Activated CD8-positive, alpha-beta T cell treated with anti-CD3 and anti-CD28 coated beads for 36 hours (primary cell): Measurements from ENCODE around the gene ANAPC2. TPM values are rescaled to one million over a fixed set of nuclear protein-coding genes. Genes with fewer than 3 reads are reported as not detected.

ENCODE experiments used
- ATAC-seq: fragments of 200-7000 bp; cut with Tn5 transposase; one replicate; pipeline ENCODE4 v1.10.0; 2021; ENCODE audit warnings: mild to moderate bottlenecking, moderate library complexity
- CTCF ChIA-PET: fragments of 350-600 bp; sonication (Branson Sonifier 250); formaldehyde crosslinking; loops from one replicate; lab custom pipeline; 2021; ENCODE audit warnings: antibody characterized with exemption; lab: Charles Lee
- POLR2A ChIA-PET: fragments of 350-600 bp; sonication (Branson Sonifier 250); formaldehyde crosslinking; loops from one replicate; lab custom pipeline; 2021; ENCODE audit warnings: antibody characterized with exemption; lab: Charles Lee
- DNase-seq: peaks from one replicate; pipeline ENCODE4 v3.0.0-alpha.2; 2020
- H3K27ac Mint-ChIP-seq: one replicate; pipeline ENCODE4 v1.8.0; 2021; ENCODE audit warnings: mild to moderate bottlenecking, mixed read lengths
- H3K27me3 Mint-ChIP-seq: one replicate; pipeline ENCODE4 v1.8.0; 2021; ENCODE audit warnings: mixed read lengths
- H3K36me3 Mint-ChIP-seq: one replicate; pipeline ENCODE4 v1.8.0; 2021; ENCODE audit warnings: low read depth, mixed read lengths
- H3K4me1 Mint-ChIP-seq: one replicate; pipeline ENCODE4 v1.8.0; 2021; ENCODE audit warnings: low read depth, mixed read lengths
- H3K4me3 Mint-ChIP-seq: one replicate; pipeline ENCODE4 v1.8.0; 2021; ENCODE audit warnings: mild to moderate bottlenecking, moderate library complexity, mixed read lengths
- H3K9me3 Mint-ChIP-seq: one replicate; pipeline ENCODE4 v1.8.0; 2021; ENCODE audit warnings: mixed read lengths
- intact Hi-C: fragments of 100-400 bp; cut with micrococcal nuclease; formaldehyde crosslinking; loops from one replicate; pipeline ENCODE4 v1.10.0; 2022
- total RNA-seq, 2 experiments: library from RNA; stranded (reverse); gene quantifications; one replicate each; pipeline ENCODE4 v1.2.3, GENCODE V29; 2021
- TF ChIP-seq, protein P1 (sequence below): fragments of 200-600 bp; IDR thresholded peaks from one replicate; pipeline ENCODE4 v1.8.0; 2022; ENCODE audit warnings: antibody characterized with exemption, mild to moderate bottlenecking

The ANAPC2 gene
- total RNA-seq, 2 experiments from 2014 or later = 38.6 to 39.6 TPM

GRCh38 chr9:137212520-137212919 is 24.2 kb upstream of the ANAPC2 start:
- intact Hi-C loops = no loop called here
- ATAC-seq = no peak
- ChIA-PET CTCF (no interaction called here), POLR2A (interaction anchor here (0.9 to 1.7 kb wide), 2 partner anchors 10 to 29 kb away, joined by 3 to 6 read pairs; partner anchors contain the start of gene TUBB4B)
- H3K4me3 Mint-ChIP-seq = no peak overlapping the region
- DNase-seq = no peak
- H3K9me3 Mint-ChIP-seq = no peaks in the 10 kb centered on the region
- no peak overlapping the region for H3K27ac Mint-ChIP-seq
- peaks cover 3% of the 10 kb centered on the region for H3K4me1 Mint-ChIP-seq
- H3K36me3 Mint-ChIP-seq = peaks cover 10% of the 10 kb centered on the region
- TF ChIP-seq, protein P1, sequence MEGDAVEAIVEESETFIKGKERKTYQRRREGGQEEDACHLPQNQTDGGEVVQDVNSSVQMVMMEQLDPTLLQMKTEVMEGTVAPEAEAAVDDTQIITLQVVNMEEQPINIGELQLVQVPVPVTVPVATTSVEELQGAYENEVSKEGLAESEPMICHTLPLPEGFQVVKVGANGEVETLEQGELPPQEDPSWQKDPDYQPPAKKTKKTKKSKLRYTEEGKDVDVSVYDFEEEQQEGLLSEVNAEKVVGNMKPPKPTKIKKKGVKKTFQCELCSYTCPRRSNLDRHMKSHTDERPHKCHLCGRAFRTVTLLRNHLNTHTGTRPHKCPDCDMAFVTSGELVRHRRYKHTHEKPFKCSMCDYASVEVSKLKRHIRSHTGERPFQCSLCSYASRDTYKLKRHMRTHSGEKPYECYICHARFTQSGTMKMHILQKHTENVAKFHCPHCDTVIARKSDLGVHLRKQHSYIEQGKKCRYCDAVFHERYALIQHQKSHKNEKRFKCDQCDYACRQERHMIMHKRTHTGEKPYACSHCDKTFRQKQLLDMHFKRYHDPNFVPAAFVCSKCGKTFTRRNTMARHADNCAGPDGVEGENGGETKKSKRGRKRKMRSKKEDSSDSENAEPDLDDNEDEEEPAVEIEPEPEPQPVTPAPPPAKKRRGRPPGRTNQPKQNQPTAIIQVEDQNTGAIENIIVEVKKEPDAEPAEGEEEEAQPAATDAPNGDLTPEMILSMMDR = no peak
- H3K27me3 Mint-ChIP-seq = no peaks in the 10 kb centered on the region

DNA sequence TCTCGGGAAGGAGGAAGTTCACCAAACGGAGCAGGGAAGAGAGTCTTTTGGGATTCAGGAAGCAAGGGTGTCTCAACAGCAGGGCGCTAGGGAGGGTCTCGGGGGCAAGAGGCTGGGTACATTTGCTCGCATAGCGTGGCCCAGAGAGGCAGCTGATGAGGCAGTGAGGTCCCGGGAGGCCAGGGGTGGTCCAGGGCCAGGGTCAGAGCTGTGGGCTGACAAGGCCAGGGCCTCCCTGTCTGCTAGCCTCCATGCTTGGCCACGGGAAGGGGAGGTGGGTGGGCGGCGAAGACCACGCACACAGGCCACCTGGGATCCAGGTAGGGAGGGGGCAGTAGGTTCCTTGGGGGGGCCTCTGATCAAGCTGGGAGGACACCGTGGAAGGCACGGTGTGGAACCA is 23.2 kb upstream of the ANAPC2 start:
- Mint-ChIP-seq H3K36me3 (peaks cover 20% of the 10 kb centered on the region), H3K9me3 (no peaks in the 10 kb centered on the region), H3K4me3 (no peak overlapping the region), H3K27me3 (no peaks in the 10 kb centered on the region), H3K27ac (no peak overlapping the region), H3K4me1 (peaks cover 13% of the 10 kb centered on the region)
- intact Hi-C loops = no loop called here
- ATAC-seq (no peak), DNase-seq (no peak)
- POLR2A ChIA-PET = interaction anchor here (0.9 to 2.7 kb wide), 3 partner anchors 8 to 30 kb away, joined by 3 to 9 read pairs (median 6); partner anchors contain the start of gene TUBB4B
- CTCF ChIA-PET = no interaction called here
- TF ChIP-seq, protein P1 = no peak

DNA sequence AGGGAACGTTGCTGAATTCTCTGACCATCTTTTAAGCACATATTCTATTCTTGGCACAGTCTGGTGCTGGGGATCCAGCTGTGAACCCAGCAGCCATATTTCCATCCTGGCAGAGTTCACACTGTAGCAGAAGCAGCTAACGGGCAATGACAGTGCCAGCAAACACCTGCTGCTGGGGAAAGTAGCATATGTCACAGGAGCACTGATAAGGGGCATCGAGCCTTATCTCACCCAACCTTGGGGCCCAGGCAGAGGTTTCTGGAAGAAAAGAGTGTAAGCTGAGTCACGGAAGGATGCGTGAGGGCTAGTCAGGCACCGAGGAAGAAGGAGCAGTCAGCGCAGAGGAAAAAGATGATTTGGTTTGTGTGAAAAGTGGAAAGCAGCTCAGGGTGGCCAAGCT is 18.2 kb upstream of the ANAPC2 start:
- H3K9me3 Mint-ChIP-seq = no peaks in the 10 kb centered on the region
- no peaks in the 10 kb centered on the region for H3K27me3 Mint-ChIP-seq
- intact Hi-C loops = no loop called here
- H3K4me1 Mint-ChIP-seq = peaks cover 30% of the 10 kb centered on the region
- peak overlapping the region; percentile 93 for H3K4me3 Mint-ChIP-seq
- ATAC-seq (no peak), DNase-seq (no peak)
- ChIA-PET POLR2A (interaction anchor here (0.5 to 6.0 kb wide), 9 partner anchors 11 to 187 kb away, joined by 3 to 44 read pairs (median 4); partner anchors contain the start of genes ANAPC2, RNF208 and SSNA1), CTCF (interaction anchor here (1.2 to 3.9 kb wide), 4 partner anchors 17 to 34 kb away, joined by 3 to 15 read pairs (median 9); partner anchors contain the start of genes RNF224 and SSNA1)
- H3K36me3 Mint-ChIP-seq = peaks cover 21% of the 10 kb centered on the region
- H3K27ac Mint-ChIP-seq = peak overlapping the region; percentile 87
- TF ChIP-seq, protein P1 = no peak

DNA sequence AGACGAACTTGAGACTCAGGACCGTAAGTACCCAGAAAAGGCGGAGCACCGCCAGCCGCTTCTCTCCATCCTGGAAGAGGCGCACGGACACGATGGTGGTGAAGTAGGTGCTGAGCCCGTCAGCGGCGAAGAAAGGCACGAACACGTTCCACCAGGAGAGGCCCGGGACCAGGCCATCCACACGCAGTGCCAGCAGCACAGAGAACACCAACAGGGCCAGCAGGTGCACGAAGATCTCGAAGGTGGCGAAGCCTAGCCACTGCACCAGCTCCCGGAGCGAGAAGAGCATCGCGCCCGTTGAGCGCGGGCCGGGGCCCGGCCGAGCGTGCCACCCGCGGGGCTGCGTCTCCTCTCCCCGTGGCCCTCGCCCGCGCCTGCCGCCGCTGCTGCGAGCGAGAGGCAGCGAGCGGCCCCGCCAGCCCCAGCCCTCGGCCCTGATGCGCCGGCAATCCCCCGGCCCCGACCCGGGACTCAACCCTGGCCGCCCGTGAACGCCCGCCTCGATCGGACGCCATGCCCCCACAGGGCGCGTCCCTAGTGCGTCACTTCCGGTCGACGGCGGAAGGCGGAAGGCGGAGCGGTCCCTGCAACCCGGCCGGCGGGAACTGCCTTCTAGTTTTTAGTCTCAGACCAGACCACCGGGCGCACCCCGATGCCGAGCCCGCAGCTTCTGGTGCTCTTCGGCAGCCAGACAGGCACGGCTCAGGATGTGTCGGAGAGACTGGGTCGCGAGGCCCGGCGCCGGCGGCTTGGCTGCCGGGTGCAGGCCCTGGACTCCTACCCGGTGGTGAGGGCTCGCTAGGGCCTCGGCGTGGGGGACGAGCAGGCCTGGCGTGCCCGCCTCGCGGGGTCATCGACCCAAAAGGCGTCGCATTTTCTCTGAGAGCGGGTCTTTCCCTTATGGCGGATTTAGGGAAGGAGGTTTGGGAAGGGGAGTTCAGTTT is 17.0 kb upstream of the ANAPC2 start, which contains the start of the genes NDOR1 and TMEM203:
NDOR1 (plus strand) TSS at position 575 of the 944 bp plus-strand sequence; CDS start at position 653, 78 bp downstream.
TMEM203 (minus strand) TSS at position 523 of the 944 bp plus-strand sequence; CDS start at position 289, 234 bp downstream.
- Mint-ChIP-seq H3K27ac (peak within 1 kb of the TSS; percentile 93), H3K4me3 (peak within 1 kb of the TSS; percentile 93), H3K4me1 (peaks cover 34% of the 10 kb centered on the region), H3K27me3 (no peaks in the 10 kb centered on the region), H3K9me3 (no peaks in the 10 kb centered on the region), H3K36me3 (peaks cover 21% of the 10 kb centered on the region)
- ChIA-PET CTCF (interaction anchor here (0.7 to 3.9 kb wide), 5 partner anchors 16 to 159 kb away, joined by 3 to 15 read pairs (median 8); partner anchors contain the start of gene SSNA1), POLR2A (interaction anchor here (0.6 to 6.0 kb wide), 18 partner anchors 9 to 250 kb away, joined by 3 to 44 read pairs (median 3); partner anchors contain the start of genes ANAPC2, CYSRT1, RNF208 and SSNA1)
- TF ChIP-seq, protein P1 = no peak
- intact Hi-C loops = no loop called here
- peak; percentile 57 for ATAC-seq
- peak; percentile 95 for DNase-seq
